COLO668 (cell line): Measurements from ENCODE around the gene CR1.
"Not testable (repeated sequence)": the region's sequence is repeated elsewhere in the genome, so short reads cannot be mapped to it uniquely, and the experiment has no call there.

Source experiments
- DNase-seq: peaks from one replicate; lab custom pipeline; 2025; ENCODE audit not compliant: unreplicated experiment; lab: John Stamatoyannopoulos, UW

Gene CR1

GRCh38 chr1:207670192-207670591 lies 174.2 kb downstream of the CR1 start:
- DNase-seq, result no peak

- DNase-seq, result no peak
These were observed 175.0 kb downstream of the CR1 start for GRCh38 chr1:207670997-207671396.

- peak; percentile 67 for DNase-seq
These were observed 176.7 kb downstream of the CR1 start for GRCh38 chr1:207672522-207673130.

- no peak for DNase-seq
These were observed 177.4 kb downstream of the CR1 start for GRCh38 chr1:207673399-207673798.

GRCh38 chr1:207676153-207676552 lies 180.2 kb downstream of the CR1 start:
- DNase-seq, result no peak

GRCh38 chr1:207680590-207681388 lies 184.8 kb downstream of the CR1 start:
- not testable (repeated sequence) for DNase-seq

GRCh38 chr1:207682872-207683434 lies 187.0 kb downstream of the CR1 start:
- DNase-seq, result not testable (repeated sequence)

- DNase-seq, result not testable (repeated sequence)
These were observed 194.6 kb downstream of the CR1 start for GRCh38 chr1:207690551-207690950.

GRCh38 chr1:207691010-207691409 lies 195.1 kb downstream of the CR1 start:
- no peak for DNase-seq
